Mucosa of rectum (tissue), 2 donors: ENCODE measurements around the gene CYBA.

Experiments used
- H3K27ac ChIP-seq, 2 donors: one replicate each; pipeline ENCODE4 v1.7.0; 2013; ENCODE audit warnings: inconsistent platforms in 2 of 2, low read depth in 2 of 2, low read length in 2 of 2
- H3K27me3 ChIP-seq, 2 donors: one replicate each; pipeline ENCODE4 v1.7.0; 2013; ENCODE audit warnings: low read length in 2 of 2; ENCODE audit not compliant: control insufficient read depth in 2 of 2, insufficient read depth in 2 of 2
- H3K36me3 ChIP-seq, 2 donors: one replicate each; pipeline ENCODE4 v1.7.0; 2013; ENCODE audit warnings: low read length in 2 of 2; ENCODE audit not compliant: control insufficient read depth in 2 of 2, insufficient read depth in 2 of 2
- H3K4me1 ChIP-seq, 2 donors: one replicate each; pipeline ENCODE4 v1.7.0; 2013; ENCODE audit warnings: low read length in 2 of 2, mild to moderate bottlenecking in 1 of 2; ENCODE audit not compliant: control insufficient read depth in 2 of 2, insufficient read depth in 2 of 2
- H3K4me3 ChIP-seq, 2 donors: one replicate each; pipeline ENCODE4 v1.7.0; 2013; ENCODE audit warnings: low read length in 2 of 2
- H3K9ac ChIP-seq, 2 donors: one replicate each; pipeline ENCODE4 v1.7.0; 2013; ENCODE audit warnings: low read length in 2 of 2, low read depth in 1 of 2, mild to moderate bottlenecking in 1 of 2
- H3K9me3 ChIP-seq, 2 donors: one replicate each; pipeline ENCODE4 v1.7.0; 2013; ENCODE audit warnings: low read length in 2 of 2; ENCODE audit not compliant: control insufficient read depth in 2 of 2
- donor health status: healthy.
- donor health status: Normal muscosa, but diverticular disease.

CYBA gene

DNA sequence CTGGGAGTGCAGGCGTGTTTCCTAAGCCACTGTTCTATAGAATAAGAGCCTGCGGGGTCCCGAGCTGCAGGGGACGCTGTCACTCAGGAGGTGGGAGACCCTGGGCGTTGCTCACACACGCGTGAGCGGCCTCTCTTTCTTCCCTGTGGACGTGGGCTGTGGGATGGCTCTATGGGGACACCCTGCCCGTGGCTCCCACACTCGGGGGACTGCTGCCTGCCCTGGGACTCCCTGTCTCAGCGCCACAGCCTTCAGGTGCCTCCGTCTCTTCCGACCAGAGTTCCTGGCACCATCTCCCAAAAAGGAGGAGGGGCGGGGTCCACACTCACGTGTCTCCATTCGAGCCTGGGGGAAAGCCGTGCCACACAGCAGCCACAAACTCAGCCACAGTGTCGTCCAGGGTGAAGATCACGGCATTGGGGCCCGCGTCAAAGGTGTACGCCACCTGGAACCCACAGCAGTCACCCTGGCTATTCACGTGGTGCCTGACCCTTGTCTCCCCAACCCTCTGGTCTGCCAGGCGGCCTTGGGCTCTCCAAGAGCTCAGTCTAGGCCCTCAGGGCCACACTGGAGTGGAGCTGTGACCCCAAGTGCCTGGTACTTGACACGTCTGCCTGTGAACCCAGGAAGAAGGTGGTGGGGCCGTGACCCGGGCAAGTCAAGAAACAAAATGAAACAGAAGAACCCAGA lies 3.7 kb upstream of the CYBA start:
- H3K27ac ChIP-seq, result no peak overlapping the region
- H3K36me3 ChIP-seq, result peaks cover 17 to 18% of the 10 kb centered on the region in 2 donors
- H3K27me3 ChIP-seq, result no peaks in the 10 kb centered on the region
- peaks cover 7 to 16% of the 10 kb centered on the region in 2 donors for H3K4me1 ChIP-seq
- no peaks in the 10 kb centered on the region for H3K9me3 ChIP-seq
- no peak overlapping the region for H3K4me3 ChIP-seq
- no peak overlapping the region for H3K9ac ChIP-seq

DNA sequence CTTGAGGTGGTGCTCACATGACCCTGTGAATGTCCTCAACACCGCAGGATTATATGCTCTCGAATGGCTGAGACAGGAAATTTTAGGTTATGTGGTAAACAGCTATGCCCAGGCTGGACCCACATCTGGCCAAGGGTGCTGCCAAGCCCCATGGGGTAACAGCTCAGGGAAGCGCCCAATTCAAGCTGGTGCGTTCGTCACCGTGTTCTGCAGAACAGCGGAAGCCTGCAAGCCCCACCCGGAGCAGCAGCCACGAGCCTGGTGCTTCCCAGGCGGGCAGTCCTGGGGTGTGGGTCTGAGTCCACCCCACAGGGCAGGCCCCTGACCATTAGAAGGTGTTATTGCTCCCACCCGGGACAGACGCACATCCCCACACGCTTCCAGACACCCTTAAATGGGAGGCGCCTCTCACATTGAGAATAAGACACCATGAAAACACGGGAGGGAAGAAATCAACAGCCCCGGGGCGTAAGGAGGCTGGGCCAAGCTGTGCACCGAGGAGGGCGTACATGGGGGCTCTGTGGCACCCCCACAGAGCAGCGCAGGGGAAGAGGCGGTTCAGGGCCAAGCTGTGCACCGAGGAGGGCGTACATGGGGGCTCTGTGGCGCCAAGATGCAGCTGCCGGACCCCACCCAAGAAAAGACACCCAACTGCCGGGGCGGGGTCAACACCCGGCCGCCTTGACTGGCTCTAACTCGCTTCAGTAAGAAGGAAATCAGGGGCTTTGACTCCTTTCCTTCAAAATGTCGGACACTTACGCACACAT lies 2.9 kb upstream of the CYBA start:
- no peaks in the 10 kb centered on the region for H3K9me3 ChIP-seq
- no peak overlapping the region for H3K27ac ChIP-seq
- no peak overlapping the region for H3K9ac ChIP-seq
- no peaks in the 10 kb centered on the region for H3K27me3 ChIP-seq
- no peak overlapping the region for H3K4me3 ChIP-seq
- H3K4me1 ChIP-seq, result peaks cover 12 to 19% of the 10 kb centered on the region in 2 donors
- peaks cover 17 to 18% of the 10 kb centered on the region in 2 donors for H3K36me3 ChIP-seq

DNA sequence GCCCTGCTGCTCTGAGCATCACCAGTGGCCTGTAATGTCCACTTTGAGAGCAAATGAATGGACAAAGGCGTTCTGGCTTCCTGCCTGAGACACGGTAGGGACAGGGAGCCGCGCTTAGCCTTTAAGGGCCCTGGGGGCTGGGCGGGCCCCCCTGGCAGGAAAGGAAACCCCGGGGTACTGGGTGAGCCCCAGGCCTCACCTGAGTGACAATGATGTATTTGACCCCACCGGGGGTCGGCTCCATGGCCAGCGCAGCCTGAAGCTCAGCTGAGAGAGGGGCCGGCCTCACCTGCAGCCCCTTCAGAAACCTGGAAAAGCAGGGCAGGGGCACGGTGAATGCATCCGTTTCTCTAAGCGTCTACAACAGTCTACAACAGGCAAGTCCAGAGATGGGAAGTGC lies 2.2 kb upstream of the CYBA start:
- Histone ChIP-seq H3K27me3 (no peaks in the 10 kb centered on the region), H3K27ac (no peak overlapping the region), H3K36me3 (peaks cover 14 to 18% of the 10 kb centered on the region in 2 donors), H3K4me3 (no peak overlapping the region), H3K9me3 (no peaks in the 10 kb centered on the region), H3K4me1 (peaks cover 12 to 19% of the 10 kb centered on the region in 2 donors), H3K9ac (no peak overlapping the region)

DNA sequence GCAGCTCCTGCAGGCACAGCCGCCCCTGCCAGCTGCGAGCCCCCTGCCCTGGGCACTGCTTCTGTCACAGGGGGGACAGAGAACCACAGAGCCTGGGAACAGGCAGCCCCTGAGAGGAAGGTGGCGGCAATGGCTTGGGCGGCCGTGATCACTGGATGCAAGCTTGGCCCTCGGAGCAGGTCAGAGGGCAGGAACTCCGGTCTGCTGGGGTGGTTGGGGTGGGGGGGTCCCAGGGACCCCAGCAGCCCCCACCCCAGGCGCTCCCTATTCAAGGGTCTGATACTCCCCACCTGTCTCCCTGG lies 1.9 kb upstream of the CYBA start:
- H3K9ac ChIP-seq, result no peak overlapping the region
- H3K9me3 ChIP-seq, result no peaks in the 10 kb centered on the region
- H3K4me1 ChIP-seq, result peaks cover 12 to 19% of the 10 kb centered on the region in 2 donors
- H3K27ac ChIP-seq, result no peak overlapping the region
- no peak overlapping the region for H3K4me3 ChIP-seq
- no peaks in the 10 kb centered on the region for H3K27me3 ChIP-seq
- peaks cover 11 to 18% of the 10 kb centered on the region in 2 donors for H3K36me3 ChIP-seq

DNA sequence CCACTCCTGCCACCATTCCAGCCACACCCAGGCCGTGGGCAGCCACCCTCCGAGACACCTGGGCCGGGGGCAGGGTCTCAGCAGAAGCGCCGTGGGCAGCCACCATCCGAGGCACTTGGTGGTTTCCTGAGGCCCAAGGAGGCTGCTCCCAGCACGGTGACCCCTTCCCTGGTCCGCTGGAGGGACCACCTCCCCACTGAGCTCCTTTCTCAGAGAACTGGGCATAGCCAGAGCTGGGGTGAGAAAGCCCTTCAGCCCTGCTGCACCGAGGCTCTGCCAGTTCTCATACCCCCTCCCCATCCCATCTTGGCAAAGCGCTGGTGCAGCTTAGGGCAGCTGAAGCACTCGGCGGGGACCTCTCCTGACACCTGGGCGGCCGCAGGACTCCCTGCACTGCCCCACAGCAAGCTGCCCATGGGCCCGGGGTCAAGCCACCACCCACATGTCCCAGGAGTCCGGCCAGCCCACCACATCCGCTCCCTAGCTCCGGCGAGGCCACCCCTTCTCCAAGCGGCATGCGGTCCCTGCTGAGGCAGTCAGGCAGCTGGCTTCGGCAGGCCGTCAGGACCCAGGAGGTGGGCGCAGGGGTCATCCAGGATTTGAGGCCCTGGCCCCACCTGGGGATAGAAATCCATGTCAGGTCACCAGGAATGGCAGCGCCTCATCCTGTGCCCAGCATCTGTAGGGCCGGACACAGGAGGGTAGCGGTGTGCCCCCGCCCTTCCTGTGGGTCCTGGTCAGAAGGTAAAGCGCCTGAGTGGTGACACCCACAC lies 1.3 kb upstream of the CYBA start:
- peak overlapping the region in 1 of 2 donors; percentile 72 for H3K9ac ChIP-seq

DNA sequence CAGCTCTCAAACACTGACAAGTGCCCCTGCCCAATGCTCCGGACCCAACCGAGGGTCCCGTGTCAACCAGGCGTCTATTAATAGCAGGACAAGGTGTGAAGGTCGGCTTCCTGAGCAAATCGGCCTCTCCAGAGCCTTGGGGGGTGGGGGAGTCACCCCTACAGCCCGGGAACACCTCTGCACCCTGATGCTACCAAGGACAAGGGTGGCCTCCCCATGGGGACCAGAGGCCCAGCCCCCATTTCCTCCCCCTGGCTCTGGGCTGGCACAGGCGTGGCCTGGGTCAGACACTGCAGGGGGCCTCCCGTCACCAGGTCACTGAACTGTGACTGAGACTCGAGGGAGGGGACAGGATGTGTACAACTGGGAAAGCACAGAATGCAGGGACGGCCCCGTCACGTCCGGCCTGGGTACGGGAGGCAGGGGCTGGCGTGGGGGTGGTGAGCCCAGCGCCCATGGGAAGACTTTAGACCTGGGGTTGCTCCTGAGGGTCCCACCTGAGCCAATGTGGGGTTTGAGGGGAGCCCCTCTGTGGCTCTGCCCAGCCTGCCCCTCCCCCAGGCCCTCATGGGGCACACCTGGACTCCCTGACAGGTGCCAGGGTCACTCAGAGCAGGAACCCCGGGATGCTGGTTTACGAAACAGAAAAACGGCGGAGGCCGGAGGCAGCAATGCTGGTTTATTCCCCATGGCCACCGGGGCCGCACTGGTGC lies 579 bp upstream of the CYBA start:
- Histone ChIP-seq H3K4me1 (peaks cover 12 to 19% of the 10 kb centered on the region in 2 donors), H3K36me3 (peaks cover 7 to 18% of the 10 kb centered on the region in 2 donors), H3K9me3 (no peaks in the 10 kb centered on the region), H3K27ac (peak overlapping the region; percentile 74 to 83), H3K27me3 (no peaks in the 10 kb centered on the region), H3K9ac (peak overlapping the region; percentile 65 to 72), H3K4me3 (peak overlapping the region; percentile 67 to 78)

More for the DNA sequence above, 1.3 kb upstream of the CYBA start:
- Histone ChIP-seq H3K4me3 (no peak overlapping the region), H3K36me3 (peaks cover 9 to 18% of the 10 kb centered on the region in 2 donors), H3K27ac (peak overlapping the region; percentile 63 to 83), H3K27me3 (no peaks in the 10 kb centered on the region), H3K9me3 (no peaks in the 10 kb centered on the region), H3K4me1 (peaks cover 12 to 19% of the 10 kb centered on the region in 2 donors)

DNA sequence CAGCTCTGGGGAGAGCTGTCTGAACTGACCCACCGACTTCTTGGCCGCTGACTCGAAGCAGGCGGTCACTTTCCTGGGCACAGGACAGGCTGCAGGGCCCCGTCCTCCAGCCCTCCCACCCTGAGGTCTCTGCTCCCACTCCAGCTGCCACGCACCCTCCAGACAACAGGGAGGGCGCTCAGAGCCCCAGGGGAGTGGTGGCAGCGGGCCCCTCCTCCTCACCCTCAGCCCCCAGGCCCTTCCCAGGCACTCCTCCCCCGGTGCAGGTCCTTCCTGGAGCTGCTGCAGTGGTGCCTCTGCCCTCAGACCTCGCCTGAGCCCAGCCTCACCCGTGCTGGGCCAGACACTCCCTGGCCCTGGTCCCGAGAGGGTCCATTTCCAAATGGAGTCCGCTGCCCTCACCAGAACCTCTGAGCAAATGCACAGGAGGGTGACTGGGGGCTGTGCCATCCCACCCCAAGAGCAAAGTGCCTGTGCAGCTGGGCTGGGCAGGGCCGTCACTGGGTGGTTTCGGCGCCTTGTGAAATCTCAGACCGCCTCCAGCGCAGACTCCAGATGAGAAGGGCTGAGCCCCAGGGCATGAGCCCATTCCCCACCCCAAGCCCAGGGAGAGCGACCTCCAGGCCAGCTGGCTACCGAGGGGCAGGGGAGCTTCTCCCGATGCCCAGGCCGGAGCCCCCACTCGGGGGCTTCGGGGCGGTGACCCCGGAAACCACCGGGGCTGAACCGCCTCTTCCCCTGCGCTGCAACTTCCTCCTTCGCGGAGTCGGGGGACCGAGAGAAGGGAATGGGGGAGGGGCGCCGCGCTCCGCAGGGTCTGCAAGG lies 717 bp downstream of the CYBA start:
- H3K9ac ChIP-seq, result peak overlapping the region; percentile 60 to 72
- peak overlapping the region; percentile 74 to 88 for H3K27ac ChIP-seq
- peak overlapping the region; percentile 78 to 81 for H3K4me3 ChIP-seq
- peaks cover 12 to 24% of the 10 kb centered on the region in 2 donors for H3K4me1 ChIP-seq
- no peaks in the 10 kb centered on the region for H3K9me3 ChIP-seq
- H3K27me3 ChIP-seq, result no peaks in the 10 kb centered on the region
- peaks cover 7 to 10% of the 10 kb centered on the region in 2 donors for H3K36me3 ChIP-seq

DNA sequence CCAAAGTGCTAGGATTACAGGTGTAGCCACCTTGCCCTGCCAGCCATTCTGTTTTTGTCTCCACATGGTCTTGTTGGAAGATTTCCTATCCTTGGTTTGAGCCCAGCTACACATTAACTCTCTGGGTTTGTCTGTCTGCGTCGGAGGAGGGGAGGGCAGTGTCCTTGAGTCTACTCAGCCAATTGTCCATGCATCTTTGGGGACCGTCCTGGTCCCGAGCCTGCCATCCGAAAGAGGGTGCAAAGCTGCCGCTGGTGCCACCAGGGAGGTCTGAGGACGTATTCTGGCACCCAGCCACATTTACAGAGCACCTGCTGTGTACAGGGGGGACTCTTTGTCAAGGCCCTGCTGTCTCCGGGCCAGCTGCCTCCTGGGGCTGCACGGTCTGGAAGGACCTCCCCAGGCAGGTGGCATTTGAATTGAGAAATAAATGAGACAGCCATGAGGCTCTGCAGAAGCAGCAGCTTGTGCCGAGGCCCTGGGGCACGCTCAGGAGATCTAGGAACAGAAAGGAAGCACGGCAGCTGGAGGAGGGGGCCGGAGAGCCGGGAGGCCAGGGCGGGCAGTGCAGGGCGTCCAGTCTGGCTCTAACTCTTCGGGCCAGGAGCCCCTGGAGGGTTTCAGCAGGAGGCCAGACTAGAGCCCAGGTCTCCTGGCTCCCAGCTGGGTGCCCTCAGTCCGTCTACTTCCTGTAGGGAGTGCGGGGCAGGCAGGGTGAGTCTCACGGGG lies 1.5 kb downstream of the CYBA start:
- Histone ChIP-seq H3K4me3 (peak overlapping the region; percentile 78 to 81), H3K36me3 (peaks cover 2 to 3% of the 10 kb centered on the region in 2 donors), H3K4me1 (peaks cover 15 to 26% of the 10 kb centered on the region in 2 donors), H3K27ac (peak overlapping the region; percentile 74 to 88), H3K9me3 (no peaks in the 10 kb centered on the region), H3K9ac (peak overlapping the region in 1 of 2 donors; percentile 72), H3K27me3 (no peaks in the 10 kb centered on the region)
